ENCODE data around the gene ZC3H12D.

ZC3H12D gene

DNA sequence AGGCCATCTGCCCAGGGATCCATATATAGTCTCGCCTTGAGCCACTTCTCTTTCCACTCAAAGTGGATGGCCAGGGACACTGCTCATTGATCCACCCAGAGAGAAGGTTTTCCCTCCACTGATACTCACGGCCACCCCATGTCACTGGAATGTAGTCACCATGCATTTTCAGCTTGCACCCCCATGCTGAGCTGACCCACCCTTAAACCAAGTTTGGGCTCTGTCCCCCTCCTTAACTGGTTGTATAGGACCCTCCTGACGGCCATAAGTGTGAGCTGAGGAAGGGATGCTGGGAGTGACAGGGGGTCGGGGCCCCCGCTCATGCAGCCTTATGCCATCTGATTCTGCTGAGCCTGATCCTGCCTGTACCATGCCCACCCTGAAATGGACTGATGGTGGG is 59.1 kb downstream of the ZC3H12D start:
- TF ChIP-seq CTCF (IDR thresholded peaks at IDR 0.05; ENCODE audit: extremely low read depth, missing control alignments), result no peak
- DNase-seq (ENCODE audit: low spot score), result no peak

DNA sequence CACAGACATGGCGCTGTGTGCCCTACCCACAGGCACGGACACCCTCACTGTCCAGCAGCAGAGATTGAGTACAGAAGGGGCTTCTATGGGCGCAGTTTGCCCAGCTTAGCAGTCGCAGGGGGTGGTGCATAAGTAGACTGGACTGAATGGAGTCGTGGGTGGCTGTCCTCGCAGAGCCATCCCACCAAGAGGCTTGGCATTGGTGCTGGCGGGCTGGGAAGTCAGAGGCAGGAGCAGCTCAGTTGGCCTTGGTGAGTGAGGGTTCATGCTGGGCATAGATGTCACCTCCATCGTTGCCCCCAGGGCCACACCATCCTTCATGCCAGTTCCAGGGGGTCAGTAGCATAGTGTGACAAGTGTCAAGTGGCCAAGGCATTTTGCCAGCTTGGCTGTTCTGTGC is 59.6 kb downstream of the ZC3H12D start:
- TF ChIP-seq CTCF (IDR thresholded peaks at IDR 0.05; ENCODE audit: extremely low read depth, missing control alignments), result no peak
- no peak for DNase-seq (ENCODE audit: low spot score)

DNA sequence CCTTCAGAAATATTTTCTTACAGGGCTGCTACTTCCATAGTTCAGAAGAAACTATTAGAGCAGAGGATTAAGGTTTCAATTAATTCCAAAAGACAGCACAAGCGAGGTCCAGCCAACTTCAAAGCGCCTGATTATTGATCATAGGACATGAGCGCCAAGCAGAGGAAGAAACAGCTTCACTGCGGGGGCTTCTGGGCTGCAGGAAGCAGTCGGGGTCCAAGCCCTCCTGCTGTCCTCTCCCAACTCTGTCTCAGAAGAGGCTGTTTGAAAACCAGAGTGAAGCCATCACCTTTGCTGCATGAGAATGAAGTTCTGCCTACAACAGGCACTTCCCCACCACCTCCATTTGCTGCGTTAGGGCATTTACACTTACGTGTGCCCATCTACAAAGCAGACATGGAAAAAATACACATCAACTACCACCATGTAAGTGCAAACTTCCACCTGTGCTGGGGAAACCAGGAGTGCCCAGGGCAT is 60.8 kb downstream of the ZC3H12D start:
- DNase-seq (ENCODE audit: low spot score), result no peak
- no peak for TF ChIP-seq CTCF (IDR thresholded peaks at IDR 0.05; ENCODE audit: extremely low read depth, missing control alignments)

- no peak for DNase-seq (ENCODE audit: low spot score)
- TF ChIP-seq CTCF (IDR thresholded peaks at IDR 0.05; ENCODE audit: extremely low read depth, missing control alignments), result no peak
These were observed 62.2 kb downstream of the ZC3H12D start for GRCh38 chr6:149422581-149422980.

GRCh38 chr6:149421132-149421531 is 63.7 kb downstream of the ZC3H12D start:
- DNase-seq (ENCODE audit: low spot score), result no peak
- TF ChIP-seq CTCF (IDR thresholded peaks at IDR 0.05; ENCODE audit: extremely low read depth, missing control alignments), result no peak

GRCh38 chr6:149419696-149420404 is 65.0 kb downstream of the ZC3H12D start:
- no peak for DNase-seq (ENCODE audit: low spot score)
- TF ChIP-seq CTCF (IDR thresholded peaks at IDR 0.05; ENCODE audit: extremely low read depth, missing control alignments), result no peak

GRCh38 chr6:149414821-149415220 is 70.0 kb downstream of the ZC3H12D start:
- TF ChIP-seq CTCF (IDR thresholded peaks at IDR 0.05; ENCODE audit: extremely low read depth, missing control alignments), result no peak
- DNase-seq (ENCODE audit: low spot score), result no peak
